Testis (tissue), 3 donors: ENCODE results near the gene IREB2. TPM values are rescaled to one million over a fixed set of nuclear protein-coding genes. Genes with fewer than 3 reads are reported as not detected.

Experiments used
- DNase-seq: peaks from one replicate; pipeline ENCODE4 v3.0.0-alpha.2; 2019
- H3K27ac ChIP-seq, 2 donors: fragments of 200-600 bp; sonication (generic); one replicate each; pipeline ENCODE4 v1.5.1; 2019
- H3K27me3 ChIP-seq: fragments of 200-600 bp; sonication (generic); one replicate; pipeline ENCODE4 v1.5.1; 2019
- H3K36me3 ChIP-seq: fragments of 200-600 bp; sonication (generic); one replicate; pipeline ENCODE4 v1.5.1; 2017; ENCODE audit warnings: low read depth; ENCODE audit errors: missing control alignments
- H3K4me1 ChIP-seq: fragments of 200-600 bp; sonication (generic); one replicate; pipeline ENCODE4 v1.5.1; 2019
- H3K4me3 ChIP-seq, 2 donors: fragments of 200-600 bp; sonication (generic); one replicate each; pipeline ENCODE4 v1.5.1; 2017 to 2019
- H3K9me3 ChIP-seq: fragments of 200-600 bp; sonication (generic); one replicate; pipeline ENCODE4 v1.5.1; 2017
- CTCF ChIP-seq, 3 experiments: fragments of 450-650 bp in 2 of 3; fragments of 200-600 bp in 1 of 3; sonication (generic) in 1 of 3; IDR thresholded peaks; one replicate each; pipeline ENCODE4 v1.5.1; 2016 to 2019; ENCODE audit warnings: antibody characterized with exemption in 3 of 3, mild to moderate bottlenecking in 2 of 3, moderate library complexity in 1 of 3
- POLR2A ChIP-seq: fragments of 450-650 bp; IDR thresholded peaks from one replicate; pipeline ENCODE4 v1.6.1; 2017; ENCODE audit warnings: antibody characterized with exemption, mild to moderate bottlenecking, moderate library complexity
- WGBS, 2 donors: methylation state at CpG; one replicate each; pipeline ENCODE4 v1.1.5; 2018; 5-methylcytosine and 5-hydroxymethylcytosine counted together
- intact Hi-C: fragments of 100-400 bp; cut with DNase I; formaldehyde crosslinking; loops from one replicate; pipeline ENCODE4 v1.15.1; 2023; ENCODE audit warnings: low total_unique reads
- polyA plus RNA-seq: library from polyadenylated mRNA; stranded (reverse); fragments of 350-450 nt; fragmentation: Illumina TruSeq; extraction: RNeasy Lipid Tissue Mini Kit (QIAGEN cat#74804); gene quantifications from one replicate; pipeline ENCODE4 v1.2.3, GENCODE V29; 2014; ENCODE audit warnings: low read depth, low replicate concordance; ENCODE audit not compliant: insufficient read depth
- total RNA-seq, 2 donors: library from RNA; depleted of rRNA; stranded (reverse); fragments of >200 nt; gene quantifications; one replicate each; pipeline ENCODE4 v1.2.3, GENCODE V29; 2016

IREB2 gene
- total and polyA plus RNA-seq, 3 donors from 2014 or later, result 43.1 to 69.0 (median 52.3) TPM

GRCh38 chr15:78461171-78461888 is 23.3 kb downstream of the IREB2 start:
- 38 to 47% methylated on average over 3 of the region's 3 CpGs for WGBS, 2 donors
- intact Hi-C loops, result no loop called here
- no peak for TF ChIP-seq CTCF (IDR thresholded peaks at IDR 0.05)
- TF ChIP-seq POLR2A, result no peak
- H3K36me3 ChIP-seq, result no peaks in the 10 kb centered on the region
- no peaks in the 10 kb centered on the region for H3K9me3 ChIP-seq
- DNase-seq, result no peak
- no peak overlapping the region for H3K4me3 ChIP-seq
- H3K4me1 ChIP-seq, result peaks cover 17% of the 10 kb centered on the region
- H3K27me3 ChIP-seq, result no peaks in the 10 kb centered on the region
- H3K27ac ChIP-seq, result no peak overlapping the region

- DNase-seq, result no peak
- Histone ChIP-seq H3K27ac (no peak overlapping the region), H3K4me3 (no peak overlapping the region), H3K4me1 (peaks cover 10% of the 10 kb centered on the region), H3K36me3 (no peaks in the 10 kb centered on the region), H3K9me3 (no peaks in the 10 kb centered on the region), H3K27me3 (no peaks in the 10 kb centered on the region)
- TF ChIP-seq POLR2A (no peak), CTCF (IDR thresholded peaks at IDR 0.05) (no peak)
- whole genome bisulfite sequencing, 2 donors, result 72 to 78% methylated on average over 1 of the region's 1 CpG
- intact Hi-C loops, result no loop called here
These were observed 31.0 kb downstream of the IREB2 start for GRCh38 chr15:78469031-78469430.

- Histone ChIP-seq H3K27ac (no peak overlapping the region), H3K4me3 (no peak overlapping the region), H3K4me1 (no peaks in the 10 kb centered on the region), H3K9me3 (no peaks in the 10 kb centered on the region), H3K36me3 (no peaks in the 10 kb centered on the region), H3K27me3 (no peaks in the 10 kb centered on the region)
- DNase-seq, result no peak
- WGBS, 2 donors, result 72 to 76% methylated on average over 5 of the region's 5 CpGs
- TF ChIP-seq CTCF (IDR thresholded peaks at IDR 0.05) (no peak), POLR2A (no peak)
- intact Hi-C loops, result no loop called here
These were observed 39.3 kb downstream of the IREB2 start for GRCh38 chr15:78477295-78477694.

- H3K4me1 ChIP-seq, result no peaks in the 10 kb centered on the region
- TF ChIP-seq CTCF (IDR thresholded peaks at IDR 0.05), result no peak
- H3K9me3 ChIP-seq, result no peaks in the 10 kb centered on the region
- 69 to 73% methylated on average over 3 of the region's 3 CpGs for WGBS, 2 donors
- intact Hi-C loops, result no loop called here
- no peaks in the 10 kb centered on the region for H3K36me3 ChIP-seq
- no peak for DNase-seq
- H3K4me3 ChIP-seq, result no peak overlapping the region
- H3K27ac ChIP-seq, result no peak overlapping the region
- H3K27me3 ChIP-seq, result no peaks in the 10 kb centered on the region
These were observed 41.6 kb downstream of the IREB2 start for GRCh38 chr15:78479650-78480049.

GRCh38 chr15:78481917-78482316 is 43.9 kb downstream of the IREB2 start:
- Histone ChIP-seq H3K4me3 (no peak overlapping the region), H3K4me1 (no peaks in the 10 kb centered on the region), H3K27me3 (no peaks in the 10 kb centered on the region), H3K27ac (no peak overlapping the region), H3K9me3 (no peaks in the 10 kb centered on the region), H3K36me3 (no peaks in the 10 kb centered on the region)
- intact Hi-C loops, result no loop called here
- TF ChIP-seq CTCF (IDR thresholded peaks at IDR 0.05) (no peak), POLR2A (no peak)
- WGBS, 2 donors, result 80 to 93% methylated on average over 7 of the region's 7 CpGs
- DNase-seq, result no peak
